GM21390 (cell line): ENCODE measurements around the gene SLC38A10.

Source experiments
- ATAC-seq: cut with Tn5 transposase; IDR thresholded peaks from one replicate; pipeline ENCODE4 v1.9.1; 2021; ENCODE audit not compliant: unreplicated experiment

SLC38A10 gene

GRCh38 chr17:81279278-81280275, 15.5 kb downstream of the SLC38A10 start:
- no peak for ATAC-seq

- no peak for ATAC-seq
These were observed 16.3 kb downstream of the SLC38A10 start for GRCh38 chr17:81278831-81279230.

GRCh38 chr17:81277946-81278693, 17.0 kb downstream of the SLC38A10 start:
- ATAC-seq: no peak

- ATAC-seq: no peak
These were observed 17.7 kb downstream of the SLC38A10 start for GRCh38 chr17:81277421-81277820.

- ATAC-seq: no peak
These were observed 18.3 kb downstream of the SLC38A10 start for GRCh38 chr17:81276781-81277180.

GRCh38 chr17:81274471-81274855, 20.6 kb downstream of the SLC38A10 start:
- ATAC-seq: no peak

- ATAC-seq: no peak
These were observed 21.2 kb downstream of the SLC38A10 start for GRCh38 chr17:81273698-81274470.

GRCh38 chr17:81272616-81273015, 22.5 kb downstream of the SLC38A10 start:
- ATAC-seq: no peak

GRCh38 chr17:81271226-81271625, 23.9 kb downstream of the SLC38A10 start:
- ATAC-seq: no peak

- ATAC-seq: no peak
These were observed 24.8 kb downstream of the SLC38A10 start for GRCh38 chr17:81270279-81270678.

- no peak for ATAC-seq
These were observed 27.6 kb downstream of the SLC38A10 start for GRCh38 chr17:81267390-81268067.

GRCh38 chr17:81265576-81265975, 29.5 kb downstream of the SLC38A10 start:
- ATAC-seq: no peak

- ATAC-seq: no peak
These were observed 30.5 kb downstream of the SLC38A10 start for GRCh38 chr17:81264640-81265039.

GRCh38 chr17:81263371-81264181, 31.5 kb downstream of the SLC38A10 start:
- ATAC-seq: no peak

- ATAC-seq: no peak
These were observed 33.3 kb downstream of the SLC38A10 start for GRCh38 chr17:81261582-81262336.

- no peak for ATAC-seq
These were observed 34.0 kb downstream of the SLC38A10 start for GRCh38 chr17:81261096-81261495.

- ATAC-seq: no peak
These were observed 34.5 kb downstream of the SLC38A10 start for GRCh38 chr17:81260641-81261040.

GRCh38 chr17:81260171-81260570, 34.9 kb downstream of the SLC38A10 start:
- ATAC-seq: no peak

GRCh38 chr17:81259058-81259605, 36.0 kb downstream of the SLC38A10 start:
- ATAC-seq: no peak
